ENCODE measurements around the gene FAM131C.

FAM131C gene

DNA sequence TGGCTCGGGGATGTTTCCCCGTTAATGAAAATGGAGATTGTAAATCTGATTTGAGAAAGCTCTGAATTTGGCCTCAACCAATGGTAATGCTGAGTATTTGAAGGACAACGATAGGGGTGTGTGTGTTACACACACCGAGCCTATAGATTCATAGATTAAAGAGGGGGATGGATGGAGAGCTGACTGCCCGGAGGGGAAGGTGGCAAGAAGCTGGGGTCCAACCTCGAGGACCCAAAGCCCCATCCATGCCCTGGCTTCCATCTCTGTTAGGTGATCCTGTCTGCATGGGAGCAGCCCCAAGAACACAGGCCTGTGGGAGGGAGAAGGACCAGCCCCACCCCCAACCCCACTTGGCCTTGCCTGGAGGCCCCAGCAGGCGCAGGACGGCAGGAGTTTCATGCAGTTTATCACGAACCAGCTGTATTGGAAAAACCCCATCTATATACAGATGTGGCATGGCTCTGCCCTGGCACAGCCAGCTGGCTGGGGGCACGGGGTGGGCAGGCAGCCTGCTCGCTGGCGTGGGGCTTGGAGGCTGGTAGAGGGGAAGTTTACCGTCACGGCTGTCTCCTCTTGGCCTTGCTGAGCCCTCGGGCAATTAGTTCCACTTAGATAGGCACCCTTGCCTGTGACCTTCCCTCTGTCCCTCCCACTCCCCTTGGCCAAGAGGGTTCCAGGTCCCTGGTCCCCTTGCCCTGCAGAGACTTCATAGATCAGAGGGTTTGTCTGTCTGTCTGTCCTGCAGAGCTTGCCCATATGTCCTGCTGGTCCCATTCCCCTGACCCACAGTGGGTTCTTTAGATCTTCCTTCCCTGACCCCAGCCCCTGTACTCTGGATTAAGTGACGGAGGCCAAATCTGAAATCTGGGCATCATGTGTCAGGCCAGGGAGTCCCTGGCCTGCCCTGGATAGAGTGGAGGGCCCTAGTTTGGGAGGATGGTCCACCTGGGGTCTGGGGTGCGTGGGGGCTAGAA is 58.7 kb downstream of the FAM131C start:
- no peak for DNase-seq

DNA sequence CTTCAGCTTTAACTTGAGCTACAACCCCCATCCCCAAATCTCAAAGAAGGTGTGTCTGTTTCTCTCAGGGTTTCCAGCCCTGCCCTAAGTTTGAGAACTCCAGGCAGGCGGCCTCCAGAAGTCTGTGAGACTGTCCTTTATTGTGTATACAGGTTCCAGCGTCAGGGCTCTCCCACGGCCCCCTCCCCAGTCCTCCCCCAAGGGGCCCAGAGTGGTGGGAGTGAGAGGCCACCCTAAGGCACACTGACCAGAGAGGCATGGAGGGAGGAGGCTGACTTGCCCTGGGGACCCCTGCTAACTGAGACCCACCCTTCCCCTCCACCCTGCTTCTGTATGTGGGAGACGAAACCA is 59.6 kb downstream of the FAM131C start:
- no peak for DNase-seq

DNA sequence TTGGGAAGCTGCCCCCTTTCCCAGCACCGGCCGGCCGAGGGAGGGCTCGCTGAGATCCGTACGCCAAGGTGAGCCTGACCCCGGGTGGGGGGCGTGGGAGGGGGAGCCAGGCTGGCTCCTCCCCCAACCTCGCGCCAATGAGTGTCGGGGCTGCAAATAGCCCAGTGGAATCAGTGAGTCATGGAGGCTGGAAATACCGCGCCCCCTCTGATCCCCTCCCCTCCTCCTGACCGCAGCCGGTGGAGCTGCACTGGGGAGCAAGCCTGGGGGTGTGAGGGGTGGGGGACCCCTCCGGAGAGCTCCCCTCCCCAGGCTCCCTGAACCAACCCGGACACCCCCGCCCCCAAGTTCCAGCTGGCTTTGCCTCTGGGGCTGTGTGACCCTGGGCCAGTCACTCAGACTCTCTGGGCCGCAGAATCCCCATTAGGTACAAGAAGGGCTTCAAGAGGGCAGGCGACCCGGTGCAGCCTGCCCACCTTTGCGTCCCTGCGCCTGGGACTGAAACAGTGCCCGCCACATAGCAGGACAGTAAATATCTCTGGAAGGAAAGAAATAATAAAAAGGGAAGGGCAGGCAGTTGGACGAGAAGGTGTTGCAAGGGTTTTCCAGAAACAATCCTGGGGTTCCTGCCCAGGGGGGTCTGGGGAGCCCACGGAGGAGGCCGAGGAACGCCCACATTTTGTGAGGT is 60.1 kb downstream of the FAM131C start:
- peak; percentile 49 for DNase-seq

DNA sequence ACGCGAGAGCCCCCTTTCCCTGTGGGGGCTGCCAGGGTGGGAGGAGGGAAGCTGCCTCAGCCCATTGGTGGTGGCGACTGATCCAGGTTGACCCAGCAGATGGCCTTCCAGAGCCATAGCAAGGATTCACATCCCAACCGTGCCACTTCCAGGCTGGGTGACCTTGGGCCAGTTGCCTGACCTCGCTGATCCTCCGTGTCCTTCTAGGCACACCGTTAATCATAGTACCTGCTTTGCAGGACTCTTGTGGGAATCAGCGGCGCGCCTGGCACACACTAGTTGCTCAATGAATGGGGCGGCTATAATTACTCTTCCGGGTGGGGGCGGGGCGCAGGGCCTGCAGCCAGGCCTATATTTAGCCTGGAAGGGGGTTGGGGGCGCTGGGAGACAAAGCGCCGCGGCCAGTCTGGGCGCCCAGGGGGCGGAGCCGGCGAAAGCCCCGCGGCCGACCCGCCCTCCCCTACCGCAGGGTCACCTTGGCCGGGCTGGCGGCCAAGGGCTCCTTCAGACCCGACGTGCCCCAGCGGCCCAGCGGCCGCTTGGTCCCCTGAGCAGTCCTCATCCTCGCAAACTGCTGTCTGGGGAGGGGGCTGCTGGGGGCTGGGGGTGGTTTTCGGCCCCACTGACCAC is 60.7 kb downstream of the FAM131C start:
- peak; percentile 47 for DNase-seq

DNA sequence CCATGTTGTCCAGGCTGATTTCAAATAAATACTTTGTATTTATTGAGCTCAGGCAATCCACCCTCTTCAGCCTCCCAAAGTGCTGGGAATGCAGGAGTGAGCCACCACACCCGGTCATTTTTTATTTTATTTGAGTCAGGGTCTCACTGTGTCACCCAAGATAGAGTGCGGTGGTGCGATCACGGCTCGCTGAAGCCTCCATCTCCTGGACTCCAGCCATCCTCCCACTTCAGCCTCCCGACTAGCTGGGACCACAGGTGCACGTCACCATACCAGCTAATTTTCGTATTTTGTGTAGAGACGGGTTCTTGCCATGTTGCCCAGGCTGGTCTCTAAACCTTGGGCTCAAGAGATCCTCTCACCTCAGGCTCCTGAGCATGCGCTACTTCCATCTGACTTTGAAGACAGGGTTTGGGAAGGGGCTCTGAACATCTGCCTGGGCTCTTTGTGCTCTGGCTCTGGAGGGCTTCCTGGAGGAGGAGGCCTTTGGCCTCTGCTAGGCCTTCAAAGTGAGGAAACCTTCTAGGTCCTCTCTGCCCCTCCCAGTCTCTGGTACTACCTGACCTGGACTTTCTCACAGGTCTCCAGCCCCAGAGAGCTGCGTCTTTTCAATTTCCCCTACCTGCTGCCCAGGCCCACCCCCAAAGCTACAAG is 61.4 kb downstream of the FAM131C start:
- DNase-seq: no peak

DNA sequence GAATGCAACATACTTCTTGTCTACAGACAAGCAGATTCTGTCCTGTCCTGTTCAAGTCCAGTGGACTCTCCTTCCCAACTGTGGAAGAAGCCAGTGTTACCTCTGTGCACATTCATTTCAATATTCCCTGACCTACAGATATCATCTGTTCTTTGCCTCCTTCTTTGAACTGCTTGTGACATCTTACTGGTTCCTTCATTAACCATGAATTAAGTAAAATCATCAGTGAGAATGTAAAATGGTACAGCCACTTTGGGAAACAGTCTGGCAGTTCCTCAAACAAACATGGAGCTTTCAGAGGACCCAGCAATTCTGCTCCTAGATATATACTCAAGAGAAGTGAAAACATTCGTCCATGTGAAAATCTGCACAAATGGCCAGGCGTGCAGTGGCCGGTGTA is 62.6 kb downstream of the FAM131C start:
- no peak for DNase-seq

DNA sequence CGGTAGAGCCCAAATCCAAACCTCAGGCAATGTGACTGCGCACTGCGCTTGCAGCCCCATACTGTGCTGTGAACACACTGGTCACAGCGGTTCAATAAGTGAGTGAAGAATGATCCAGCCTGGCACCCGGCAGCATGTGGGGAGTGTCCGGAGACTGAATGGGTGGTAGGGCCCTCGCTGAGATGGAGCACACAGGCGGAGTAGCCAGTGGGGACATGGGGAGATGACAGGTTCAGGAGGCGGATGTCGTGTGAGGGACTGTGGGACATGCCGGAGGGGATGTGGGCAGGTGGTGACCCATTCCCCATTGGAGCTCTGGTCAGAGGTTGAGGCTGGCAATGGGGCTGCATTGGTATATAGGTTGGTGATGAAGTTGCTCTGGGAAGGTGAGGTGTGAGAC is 63.8 kb downstream of the FAM131C start:
- no peak for DNase-seq

DNA sequence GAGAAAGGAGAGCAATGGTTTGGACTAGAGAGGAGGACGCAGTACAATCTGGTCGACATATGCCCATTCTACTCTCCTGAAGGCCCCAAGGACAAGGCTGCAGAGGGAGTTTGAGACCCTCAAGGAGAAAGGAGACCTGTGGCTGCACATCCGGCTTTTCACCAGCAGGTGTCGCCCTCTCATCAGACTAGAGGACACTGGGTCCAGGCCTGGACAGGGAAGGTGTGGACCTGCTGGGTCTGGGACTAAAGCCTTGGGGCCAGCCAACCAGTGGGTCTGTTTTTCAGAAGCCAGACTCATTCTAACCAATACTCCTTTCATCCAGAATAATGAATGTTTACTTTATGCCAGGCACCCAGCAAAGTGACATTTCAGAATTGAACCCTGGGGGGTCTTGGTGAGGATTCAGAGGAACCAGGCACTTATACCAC is 64.4 kb downstream of the FAM131C start:
- peak; percentile 78 for DNase-seq

Measured in CD4-positive, alpha-beta T cell treated with Interleukin-17A for 4 hours (primary cell).